Thyroid gland (tissue), 4 donors: Measurements from ENCODE around the gene CTNNA3.

Source experiments
- CTCF ChIP-seq, 6 experiments: fragments of 200-600 bp in 3 of 6; fragments of 450-650 bp in 3 of 6; sonication (generic) in 3 of 6; IDR thresholded peaks; one replicate each; pipeline ENCODE4 v1.5.1; 2016 to 2019; ENCODE audit warnings: antibody characterized with exemption in 6 of 6, mild to moderate bottlenecking in 2 of 6, inconsistent platforms in 1 of 6, moderate library complexity in 1 of 6
- POLR2A ChIP-seq, 2 donors: fragments of 450-650 bp; IDR thresholded peaks; one replicate each; pipeline ENCODE4 v1.6.1; 2017; ENCODE audit warnings: antibody characterized with exemption in 2 of 2, mild to moderate bottlenecking in 2 of 2, moderate library complexity in 1 of 2

GRCh38 chr10:65940105-65940504, 1755.9 kb downstream of the CTNNA3 start:
- TF ChIP-seq POLR2A (IDR thresholded peaks at IDR 0.05), result no peak
- no peak for TF ChIP-seq CTCF (IDR thresholded peaks at IDR 0.05)
